SK-N-SH (cell line): ENCODE results near the gene AGPAT3. TPM values are rescaled to one million over a fixed set of nuclear protein-coding genes. Genes with fewer than 3 reads are reported as not detected.

Source experiments
- CTCF ChIA-PET: fragments of 300-600, 350-600 bp; formaldehyde crosslinking; extraction: SDS; loops from one replicate; lab custom pipeline; 2021; lab: Yijun Ruan, JAX
- POLR2A ChIA-PET: fragments of 350-600 bp; sonication (Branson Sonifier 250); formaldehyde crosslinking; extraction: SDS; loops from one replicate; lab custom pipeline; 2020; ENCODE audit warnings: antibody characterized with exemption, inconsistent platforms; lab: Yijun Ruan, JAX
- DNase-seq: peaks from one replicate; pipeline ENCODE4 v3.0.0; 2012
- H2AFZ ChIP-seq: fragments of 200-600 bp; sonication (generic); 2 replicates; pipeline ENCODE4 v1.8.1; 2016; ENCODE audit warnings: antibody characterized with exemption, mild to moderate bottlenecking, low read depth
- H3F3A ChIP-seq: fragments of 200-600 bp; sonication (generic); replicated peaks from 2 replicates; pipeline ENCODE3; 2016; ENCODE audit warnings: antibody characterized with exemption, mild to moderate bottlenecking; ENCODE audit not compliant: insufficient read depth
- H3K27ac ChIP-seq, 2 experiments: fragments of 200-500 bp in 1 of 2; fragments of 200-600 bp in 1 of 2; sonication (Bioruptor generic) in 1 of 2; sonication (generic), shearing (Covaris generic) in 1 of 2; 2 replicates each; pipeline versions ENCODE4 v1.5.1 to v1.6.1; 2014 to 2016; ENCODE audit warnings: low read depth in 2 of 2, inconsistent platforms in 1 of 2, low read length in 1 of 2, mild to moderate bottlenecking in 1 of 2, mixed read lengths in 1 of 2
- H3K27me3 ChIP-seq: fragments of 200-600 bp; sonication (generic), shearing (Covaris generic); 2 replicates; pipeline ENCODE4 v1.6.1; 2016; ENCODE audit warnings: mixed run types; ENCODE audit not compliant: insufficient read depth
- H3K36me3 ChIP-seq, 2 experiments: fragments of 200-500 bp in 1 of 2; fragments of 200-600 bp in 1 of 2; sonication (Bioruptor generic) in 1 of 2; sonication (generic) in 1 of 2; replicated peaks in 1 of 2; 2 replicates each; pipeline versions ENCODE3 to v1.5.1; 2014 to 2016; ENCODE audit warnings: low read length in 1 of 2, mild to moderate bottlenecking in 1 of 2; ENCODE audit not compliant: insufficient read depth in 2 of 2, control insufficient read depth in 1 of 2
- H3K4me1 ChIP-seq, 2 experiments: fragments of 200-500 bp in 1 of 2; fragments of 200-600 bp in 1 of 2; sonication (Bioruptor generic) in 1 of 2; sonication (generic), shearing (Covaris generic) in 1 of 2; 2 replicates each; pipeline versions ENCODE4 v1.5.1 to v1.6.1; 2014 to 2016; ENCODE audit warnings: low read depth in 1 of 2, low read length in 1 of 2, mixed run types in 1 of 2; ENCODE audit not compliant: insufficient read depth in 2 of 2, control insufficient read depth in 1 of 2
- H3K4me2 ChIP-seq: fragments of 200-600 bp; sonication (generic), shearing (Covaris generic); 2 replicates; pipeline ENCODE4 v1.6.1; 2017; ENCODE audit warnings: mixed run types
- H3K4me3 ChIP-seq, 2 experiments: fragments of 200-500 bp in 1 of 2; fragments of 200-600 bp in 1 of 2; sonication (Bioruptor generic) in 1 of 2; sonication (generic), shearing (Covaris generic) in 1 of 2; 2 replicates each; pipeline versions ENCODE4 v1.5.1 to v1.8.1; 2014 to 2016; ENCODE audit warnings: low read depth in 2 of 2, inconsistent platforms in 1 of 2, low read length in 1 of 2, mild to moderate bottlenecking in 1 of 2, mixed read lengths in 1 of 2, moderate library complexity in 1 of 2
- H3K79me2 ChIP-seq: fragments of 200-600 bp; sonication (generic); 2 replicates; pipeline ENCODE4 v1.8.1; 2017; ENCODE audit warnings: mild to moderate bottlenecking; ENCODE audit not compliant: insufficient read depth
- H3K9ac ChIP-seq: fragments of 200-600 bp; sonication (generic); 2 replicates; pipeline ENCODE4 v1.6.1; 2017; ENCODE audit warnings: mixed run types
- H3K9me2 ChIP-seq: fragments of 200-600 bp; sonication (generic); 2 replicates; pipeline ENCODE4 v1.6.1; 2017; ENCODE audit warnings: mixed run types
- H3K9me3 ChIP-seq: fragments of 200-600 bp; sonication (generic); 2 replicates; pipeline ENCODE4 v1.6.1; 2017; ENCODE audit warnings: mixed run types, mild to moderate bottlenecking, moderate library complexity
- H4K20me1 ChIP-seq: fragments of 200-600 bp; sonication (generic); 2 replicates; pipeline ENCODE4 v1.6.1; 2017; ENCODE audit warnings: mild to moderate bottlenecking, mixed run types; ENCODE audit not compliant: insufficient read depth
- CHD2 ChIP-seq: fragments of 150-350 bp; IDR thresholded peaks from 2 replicates; pipeline ENCODE4 v1.6.1; 2018; ENCODE audit warnings: low read length; ENCODE audit not compliant: partially characterized antibody
- CTCF ChIP-seq: fragments of 200-600 bp; sonication (generic); IDR thresholded peaks from 2 replicates; pipeline ENCODE4 v1.6.1; 2017; ENCODE audit warnings: antibody characterized with exemption, mild to moderate bottlenecking, moderate library complexity
- EP300 ChIP-seq, 2 experiments: IDR thresholded peaks; 2 replicates each; pipeline versions ENCODE4 v1.4.0 to v1.6.1; 2012; ENCODE audit warnings: borderline replicate concordance in 1 of 2, low read depth in 1 of 2, low read length in 1 of 2
- FOXM1 ChIP-seq: IDR thresholded peaks from 2 replicates; pipeline ENCODE4 v1.4.0; 2012; ENCODE audit warnings: low read depth, mild to moderate bottlenecking
- GABPA ChIP-seq: IDR thresholded peaks from 2 replicates; pipeline ENCODE4 v1.4.0; 2012; ENCODE audit warnings: low read depth, mild to moderate bottlenecking
- JUND ChIP-seq: IDR thresholded peaks from 2 replicates; pipeline ENCODE4 v1.4.0; 2012
- NRF1 ChIP-seq: IDR thresholded peaks from 2 replicates; pipeline ENCODE4 v1.6.1; 2012; ENCODE audit warnings: low read depth, mild to moderate bottlenecking, low read length
- POLR2AphosphoS5 ChIP-seq: IDR thresholded peaks from 2 replicates; pipeline ENCODE4 v1.6.1; 2012; ENCODE audit warnings: low read depth, low read length
- RAD21 ChIP-seq: IDR thresholded peaks from 2 replicates; pipeline ENCODE4 v1.6.1; 2012; ENCODE audit warnings: mild to moderate bottlenecking, low read length
- RCOR1 ChIP-seq: fragments of 150-350 bp; IDR thresholded peaks from 2 replicates; pipeline ENCODE4 v1.6.1; 2017; ENCODE audit warnings: antibody characterized with exemption, low read length
- RFX5 ChIP-seq: IDR thresholded peaks from 2 replicates; pipeline ENCODE4 v1.6.1; 2012; ENCODE audit warnings: mild to moderate bottlenecking, improper control_type of control experiment, low read length
- SIN3A ChIP-seq: IDR thresholded peaks from 2 replicates; pipeline ENCODE4 v1.6.1; 2012; ENCODE audit warnings: low read depth, mild to moderate bottlenecking, low read length, moderate library complexity, borderline replicate concordance
- SMC3 ChIP-seq: IDR thresholded peaks from 2 replicates; pipeline ENCODE4 v1.6.1; 2012; ENCODE audit warnings: low read depth, low read length, improper control_type of control experiment
- TAF1 ChIP-seq: IDR thresholded peaks from 2 replicates; pipeline ENCODE4 v1.6.1; 2012; ENCODE audit warnings: low read depth, mild to moderate bottlenecking, low read length, moderate library complexity, borderline replicate concordance
- YY1 ChIP-seq: IDR thresholded peaks from 2 replicates; pipeline ENCODE4 v1.4.0; 2012; ENCODE audit warnings: low read depth, mild to moderate bottlenecking
- WGBS: methylation state at CpG from one replicate; pipeline ENCODE4 v1.1.6; 2017; ENCODE audit warnings: low lambda C conversion rate; 5-methylcytosine and 5-hydroxymethylcytosine counted together
- polyA plus RNA-seq, 3 experiments: library from polyadenylated mRNA; depleted of rRNA; stranded (reverse); fragments of >200 nt; gene quantifications; 2 replicates each; pipeline ENCODE4 v1.2.3, GENCODE V29; 2012
- TF ChIP-seq, protein P1 (sequence below): fragments of 150-350 bp; IDR thresholded peaks from 2 replicates; pipeline ENCODE4 v1.6.1; 2017; ENCODE audit warnings: antibody characterized with exemption, low read length, low read depth, borderline replicate concordance
- TF ChIP-seq, protein P2 (sequence below): fragments of 150-350 bp; IDR thresholded peaks from 2 replicates; pipeline ENCODE4 v1.6.1; 2016; ENCODE audit warnings: mild to moderate bottlenecking, low read depth, low read length
- TF ChIP-seq, protein P3 (sequence below): IDR thresholded peaks from 2 replicates; pipeline ENCODE4; 2012
- TF ChIP-seq, protein P4 (sequence below): IDR thresholded peaks from 2 replicates; pipeline ENCODE4 v1.4.0; 2012; ENCODE audit warnings: low read depth, borderline replicate concordance

The AGPAT3 gene
- polyA plus RNA-seq, 1 of the 3 experiments (the other 2 are of a cell fraction), result 35.3 TPM

GRCh38 chr21:43981151-43981870 is 116.3 kb downstream of the AGPAT3 start (continued):
- TF ChIP-seq, protein P1, sequence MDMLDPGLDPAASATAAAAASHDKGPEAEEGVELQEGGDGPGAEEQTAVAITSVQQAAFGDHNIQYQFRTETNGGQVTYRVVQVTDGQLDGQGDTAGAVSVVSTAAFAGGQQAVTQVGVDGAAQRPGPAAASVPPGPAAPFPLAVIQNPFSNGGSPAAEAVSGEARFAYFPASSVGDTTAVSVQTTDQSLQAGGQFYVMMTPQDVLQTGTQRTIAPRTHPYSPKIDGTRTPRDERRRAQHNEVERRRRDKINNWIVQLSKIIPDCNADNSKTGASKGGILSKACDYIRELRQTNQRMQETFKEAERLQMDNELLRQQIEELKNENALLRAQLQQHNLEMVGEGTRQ, result no peak
- TF ChIP-seq POLR2AphosphoS5 (no peak), CHD2 (no peak), RAD21 (no peak), SIN3A (no peak), FOXM1 (no peak)
- TF ChIP-seq, all 33 proteins: peak for 0

DNA sequence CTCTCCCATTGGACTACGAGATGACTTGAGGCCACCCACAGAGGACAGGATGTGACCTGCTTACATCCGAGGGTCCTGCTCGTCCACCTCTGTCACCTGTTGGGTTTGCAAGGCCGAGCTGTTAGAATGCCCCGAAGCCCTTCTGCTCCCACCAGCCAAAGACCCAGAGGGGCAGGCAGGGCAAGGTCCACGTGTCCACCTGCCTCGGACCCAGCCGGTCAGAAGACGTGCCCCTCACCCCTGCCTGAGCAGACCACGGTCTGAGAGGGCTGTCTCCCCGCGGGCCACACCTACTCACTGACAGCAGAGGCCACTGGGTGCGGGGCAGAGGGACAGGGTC is 116.8 kb downstream of the AGPAT3 start:
- ChIA-PET CTCF (interaction anchor here (1.0 kb wide), 1 partner anchor 171 kb away, joined by 3 read pairs; no protein-coding TSS in a partner anchor), POLR2A (no interaction called here)
- WGBS, result 93% methylated on average over 4 of the region's 13 CpGs

More for the DNA sequence above, 116.8 kb downstream of the AGPAT3 start:
- Histone ChIP-seq H3K9me2 (no peaks in the 10 kb centered on the region), H3F3A (peaks cover 6% of the 10 kb centered on the region), H3K4me3 (no peak overlapping the region), H3K36me3 (peaks cover 15 to 41% of the 10 kb centered on the region in 2 experiments), H3K9me3 (no peaks in the 10 kb centered on the region), H4K20me1 (no peaks in the 10 kb centered on the region), H3K4me1 (no peaks in the 10 kb centered on the region)
- TF ChIP-seq EP300 (IDR thresholded peaks at IDR 0.05; ENCODE audit: borderline replicate concordance in 1 of 2, low read depth in 1 of 2, low read length in 1 of 2), result no peak
- no peak for TF ChIP-seq GABPA
- TF ChIP-seq SMC3, result no peak
- no peak for TF ChIP-seq RAD21
- TF ChIP-seq TAF1, result no peak
- no peak for TF ChIP-seq POLR2AphosphoS5
- TF ChIP-seq, protein P2, sequence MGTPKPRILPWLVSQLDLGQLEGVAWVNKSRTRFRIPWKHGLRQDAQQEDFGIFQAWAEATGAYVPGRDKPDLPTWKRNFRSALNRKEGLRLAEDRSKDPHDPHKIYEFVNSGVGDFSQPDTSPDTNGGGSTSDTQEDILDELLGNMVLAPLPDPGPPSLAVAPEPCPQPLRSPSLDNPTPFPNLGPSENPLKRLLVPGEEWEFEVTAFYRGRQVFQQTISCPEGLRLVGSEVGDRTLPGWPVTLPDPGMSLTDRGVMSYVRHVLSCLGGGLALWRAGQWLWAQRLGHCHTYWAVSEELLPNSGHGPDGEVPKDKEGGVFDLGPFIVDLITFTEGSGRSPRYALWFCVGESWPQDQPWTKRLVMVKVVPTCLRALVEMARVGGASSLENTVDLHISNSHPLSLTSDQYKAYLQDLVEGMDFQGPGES, result no peak
- TF ChIP-seq JUND, result no peak
- no peak for TF ChIP-seq CHD2
- TF ChIP-seq, protein P3, sequence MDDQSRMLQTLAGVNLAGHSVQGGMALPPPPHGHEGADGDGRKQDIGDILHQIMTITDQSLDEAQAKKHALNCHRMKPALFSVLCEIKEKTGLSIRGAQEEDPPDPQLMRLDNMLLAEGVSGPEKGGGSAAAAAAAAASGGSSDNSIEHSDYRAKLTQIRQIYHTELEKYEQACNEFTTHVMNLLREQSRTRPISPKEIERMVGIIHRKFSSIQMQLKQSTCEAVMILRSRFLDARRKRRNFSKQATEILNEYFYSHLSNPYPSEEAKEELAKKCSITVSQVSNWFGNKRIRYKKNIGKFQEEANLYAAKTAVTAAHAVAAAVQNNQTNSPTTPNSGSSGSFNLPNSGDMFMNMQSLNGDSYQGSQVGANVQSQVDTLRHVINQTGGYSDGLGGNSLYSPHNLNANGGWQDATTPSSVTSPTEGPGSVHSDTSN, result no peak
- TF ChIP-seq, protein P4, sequence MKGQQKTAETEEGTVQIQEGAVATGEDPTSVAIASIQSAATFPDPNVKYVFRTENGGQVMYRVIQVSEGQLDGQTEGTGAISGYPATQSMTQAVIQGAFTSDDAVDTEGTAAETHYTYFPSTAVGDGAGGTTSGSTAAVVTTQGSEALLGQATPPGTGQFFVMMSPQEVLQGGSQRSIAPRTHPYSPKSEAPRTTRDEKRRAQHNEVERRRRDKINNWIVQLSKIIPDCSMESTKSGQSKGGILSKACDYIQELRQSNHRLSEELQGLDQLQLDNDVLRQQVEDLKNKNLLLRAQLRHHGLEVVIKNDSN, result no peak
- no peak for TF ChIP-seq CTCF
- TF ChIP-seq RFX5, result no peak
- no peak for TF ChIP-seq YY1
- TF ChIP-seq NRF1, result no peak
- no peak for TF ChIP-seq RCOR1
- TF ChIP-seq, all 33 proteins: peak for 0
- Histone ChIP-seq H3K27ac (no peak overlapping the region), H2AFZ (no peak overlapping the region), H3K9ac (no peak overlapping the region), H3K27me3 (no peaks in the 10 kb centered on the region), H3K79me2 (no peaks in the 10 kb centered on the region), H3K4me2 (no peak overlapping the region)
- no peak for DNase-seq
